Right kidney (tissue), 1 donor: Measurements from ENCODE around the gene GEMIN4.
A peak's percentile ranks its signal among the peaks of the same experiment; 100 is the strongest.

Source experiments
- DNase-seq: peaks from one replicate; pipeline ENCODE4 v3.0.0-alpha.2; 2016

The GEMIN4 gene

GRCh38 chr17:743139-743538 is 8.9 kb downstream of the GEMIN4 start:
- no peak for DNase-seq

GRCh38 chr17:742147-742793 is 9.8 kb downstream of the GEMIN4 start:
- DNase-seq = no peak

GRCh38 chr17:740240-741017 is 11.6 kb downstream of the GEMIN4 start:
- DNase-seq = no peak

GRCh38 chr17:737561-738113 is 14.4 kb downstream of the GEMIN4 start:
- DNase-seq = no peak

- no peak for DNase-seq
These were observed 18.3 kb downstream of the GEMIN4 start for GRCh38 chr17:733743-734142.

GRCh38 chr17:732902-733720 is 19.0 kb downstream of the GEMIN4 start:
- peak; percentile 88 for DNase-seq

GRCh38 chr17:732067-732901 is 19.8 kb downstream of the GEMIN4 start, which contains the start of gene TLCD3A:
Gene TLCD3A, plus strand, starts transcription at chr17:732596. Its CDS starts 52 bp downstream, at chr17:732648.
- DNase-seq = no peak

GRCh38 chr17:731644-732066 is 20.4 kb downstream of the GEMIN4 start:
- peak; percentile 79 for DNase-seq

- DNase-seq = no peak
These were observed 23.2 kb downstream of the GEMIN4 start for GRCh38 chr17:728911-729310.

GRCh38 chr17:726271-726919 is 25.7 kb downstream of the GEMIN4 start:
- DNase-seq = no peak

GRCh38 chr17:725746-726145 is 26.3 kb downstream of the GEMIN4 start:
- no peak for DNase-seq

GRCh38 chr17:725084-725483 is 27.0 kb downstream of the GEMIN4 start:
- DNase-seq = no peak

- no peak for DNase-seq
These were observed 30.5 kb downstream of the GEMIN4 start for GRCh38 chr17:721540-721937.

- no peak for DNase-seq
These were observed 31.1 kb downstream of the GEMIN4 start for GRCh38 chr17:720706-721539.

GRCh38 chr17:718075-718474 is 34.0 kb downstream of the GEMIN4 start:
- DNase-seq = no peak

GRCh38 chr17:708132-708531 is 43.9 kb downstream of the GEMIN4 start:
- no peak for DNase-seq

GRCh38 chr17:705863-706262 is 46.2 kb downstream of the GEMIN4 start:
- no peak for DNase-seq

GRCh38 chr17:705011-705410 is 47.1 kb downstream of the GEMIN4 start:
- no peak for DNase-seq

GRCh38 chr17:704111-704864 is 47.8 kb downstream of the GEMIN4 start:
- no peak for DNase-seq
